Tibial nerve (tissue), 4 donors: ENCODE measurements around the gene GDF10. TPM values are rescaled to one million over a fixed set of nuclear protein-coding genes. Genes with fewer than 3 reads are reported as not detected.

Source experiments
- DNase-seq, 2 donors: peaks; one replicate each; pipeline ENCODE4 v3.0.0-alpha.2; 2019; ENCODE audit warnings: low spot score in 2 of 2
- H3K27ac ChIP-seq, 4 donors: fragments of 200-600 bp; sonication (generic) in 3 of 4; one replicate each; pipeline ENCODE4 v1.5.1; 2017 to 2019; ENCODE audit warnings: mild to moderate bottlenecking in 1 of 4
- H3K27me3 ChIP-seq, 2 donors: fragments of 200-600 bp; sonication (generic) in 1 of 2; one replicate each; pipeline versions ENCODE4 v1.5.1 to v1.6.0; 2017 to 2019
- H3K36me3 ChIP-seq, 3 donors: fragments of 200-600 bp; sonication (generic); one replicate each; pipeline ENCODE4 v1.5.1; 2018 to 2019
- H3K4me1 ChIP-seq, 4 donors: fragments of 200-600 bp; sonication (generic) in 3 of 4; one replicate each; pipeline ENCODE4 v1.5.1; 2017 to 2019
- H3K4me3 ChIP-seq, 4 donors: fragments of 200-600 bp; sonication (generic) in 3 of 4; one replicate each; pipeline ENCODE4 v1.5.1; 2017 to 2019; ENCODE audit warnings: mild to moderate bottlenecking in 1 of 4, moderate library complexity in 1 of 4
- H3K9me3 ChIP-seq, 4 donors: fragments of 200-600 bp; sonication (generic) in 3 of 4; one replicate each; pipeline ENCODE4 v1.5.1; 2017 to 2019
- CTCF ChIP-seq, 5 experiments: fragments of 200-600 bp in 3 of 5; fragments of 450-650 bp in 2 of 5; sonication (generic) in 3 of 5; IDR thresholded peaks; one replicate each; pipeline ENCODE4 v1.5.1; 2016 to 2019; ENCODE audit warnings: antibody characterized with exemption in 5 of 5, mild to moderate bottlenecking in 3 of 5, moderate library complexity in 2 of 5
- EP300 ChIP-seq, 2 donors: sonication (generic); formaldehyde crosslinking; IDR thresholded peaks; one replicate each; pipeline ENCODE4 v1.6.1; 2017; ENCODE audit warnings: antibody characterized with exemption in 2 of 2, mild to moderate bottlenecking in 1 of 2
- POLR2A ChIP-seq, 2 donors: fragments of 450-650 bp; IDR thresholded peaks; one replicate each; pipeline ENCODE4 v1.6.1; 2017; ENCODE audit warnings: antibody characterized with exemption in 2 of 2, mild to moderate bottlenecking in 2 of 2, moderate library complexity in 2 of 2
- WGBS, 2 donors: methylation state at CpG; one replicate each; pipeline ENCODE4 v1.1.5; 2018; 5-methylcytosine and 5-hydroxymethylcytosine counted together
- total RNA-seq, 4 donors: library from RNA; depleted of rRNA; stranded (reverse); fragments of >200 nt; gene quantifications; one replicate each; pipeline ENCODE4 v1.1.0, GENCODE V29; 2016

Gene GDF10
- total RNA-seq, 4 donors from 2014 or later = 10.2 to 48.2 (median 22.9) TPM

- Histone ChIP-seq H3K27ac (no peak overlapping the region), H3K36me3 (no peaks in the 10 kb centered on the region), H3K27me3 (no peaks in the 10 kb centered on the region), H3K4me1 (no peaks in the 10 kb centered on the region), H3K9me3 (no peaks in the 10 kb centered on the region), H3K4me3 (no peak overlapping the region)
- TF ChIP-seq CTCF (IDR thresholded peaks at IDR 0.05) = no peak
- TF ChIP-seq EP300 (IDR thresholded peaks at IDR 0.05) = no peak
- no peak for TF ChIP-seq POLR2A (IDR thresholded peaks at IDR 0.05)
- no peak for DNase-seq
- WGBS, 2 donors = 86 to 90% methylated on average over 11 of the region's 11 CpGs
Measured at GRCh38 chr10:47326927-47327330, 26.9 kb downstream of the GDF10 start.

- no peaks in the 10 kb centered on the region for H3K9me3 ChIP-seq
- no peak for DNase-seq
- no peak overlapping the region for H3K27ac ChIP-seq
- no peak for TF ChIP-seq EP300 (IDR thresholded peaks at IDR 0.05)
- TF ChIP-seq CTCF (IDR thresholded peaks at IDR 0.05) = no peak
- no peak for TF ChIP-seq POLR2A (IDR thresholded peaks at IDR 0.05)
- WGBS, 2 donors = 86 to 91% methylated on average over 4 of the region's 4 CpGs
- no peaks in the 10 kb centered on the region for H3K4me1 ChIP-seq
- H3K4me3 ChIP-seq = no peak overlapping the region
- no peaks in the 10 kb centered on the region for H3K27me3 ChIP-seq
- H3K36me3 ChIP-seq = no peaks in the 10 kb centered on the region
Measured at GRCh38 chr10:47329855-47330254, 29.9 kb downstream of the GDF10 start.

- H3K27ac ChIP-seq = no peak overlapping the region
- H3K36me3 ChIP-seq = no peaks in the 10 kb centered on the region
- no peaks in the 10 kb centered on the region for H3K9me3 ChIP-seq
- TF ChIP-seq CTCF (IDR thresholded peaks at IDR 0.05) (no peak), EP300 (IDR thresholded peaks at IDR 0.05) (no peak), POLR2A (IDR thresholded peaks at IDR 0.05) (no peak)
- no peak overlapping the region for H3K4me3 ChIP-seq
- no peaks in the 10 kb centered on the region for H3K27me3 ChIP-seq
- DNase-seq = no peak
- H3K4me1 ChIP-seq = no peaks in the 10 kb centered on the region
- WGBS, 2 donors = 89 to 92% methylated on average over 3 of the region's 3 CpGs
Measured at GRCh38 chr10:47330366-47330765, 30.4 kb downstream of the GDF10 start.

- WGBS, 2 donors = 72 to 77% methylated on average over 3 of the region's 3 CpGs
- no peak overlapping the region for H3K27ac ChIP-seq
- TF ChIP-seq POLR2A (IDR thresholded peaks at IDR 0.05) (no peak), CTCF (IDR thresholded peaks at IDR 0.05) (no peak), EP300 (IDR thresholded peaks at IDR 0.05) (no peak)
- H3K9me3 ChIP-seq = no peaks in the 10 kb centered on the region
- DNase-seq = no peak
- H3K27me3 ChIP-seq = no peaks in the 10 kb centered on the region
- no peak overlapping the region for H3K4me3 ChIP-seq
- H3K36me3 ChIP-seq = no peaks in the 10 kb centered on the region
- no peaks in the 10 kb centered on the region for H3K4me1 ChIP-seq
Measured at GRCh38 chr10:47330804-47331203, 30.8 kb downstream of the GDF10 start.

GRCh38 chr10:47331491-47331890 is 31.5 kb downstream of the GDF10 start:
- no peaks in the 10 kb centered on the region for H3K9me3 ChIP-seq
- 91 to 99% methylated on average over 8 to 9 of the region's 9 CpGs for WGBS, 2 donors
- DNase-seq = no peak
- H3K36me3 ChIP-seq = no peaks in the 10 kb centered on the region
- H3K27me3 ChIP-seq = no peaks in the 10 kb centered on the region
- no peaks in the 10 kb centered on the region for H3K4me1 ChIP-seq
- TF ChIP-seq CTCF (IDR thresholded peaks at IDR 0.05) (no peak), POLR2A (IDR thresholded peaks at IDR 0.05) (no peak), EP300 (IDR thresholded peaks at IDR 0.05) (no peak)
- no peak overlapping the region for H3K27ac ChIP-seq
- H3K4me3 ChIP-seq = no peak overlapping the region
